GM18861 (cell line): ENCODE measurements around the gene MOB3B.

Experiments
- ATAC-seq: cut with Tn5 transposase; IDR thresholded peaks from one replicate; pipeline ENCODE4 v1.9.1; 2021; ENCODE audit not compliant: unreplicated experiment

The MOB3B gene

GRCh38 chr9:27344776-27345175 is 184.8 kb downstream of the MOB3B start:
- ATAC-seq: no peak

- no peak for ATAC-seq
Observed at GRCh38 chr9:27341545-27342294, 187.9 kb downstream of the MOB3B start.

- no peak for ATAC-seq
Observed at GRCh38 chr9:27340961-27341511, 188.6 kb downstream of the MOB3B start.

GRCh38 chr9:27340285-27340674 is 189.3 kb downstream of the MOB3B start:
- no peak for ATAC-seq

- no peak for ATAC-seq
Observed at GRCh38 chr9:27339661-27340284, 189.8 kb downstream of the MOB3B start.

GRCh38 chr9:27338527-27338903 is 191.1 kb downstream of the MOB3B start:
- ATAC-seq: no peak

GRCh38 chr9:27337833-27338526 is 191.6 kb downstream of the MOB3B start:
- ATAC-seq: no peak

GRCh38 chr9:27337236-27337635 is 192.4 kb downstream of the MOB3B start:
- no peak for ATAC-seq

- no peak for ATAC-seq
Observed at GRCh38 chr9:27336829-27337228, 192.8 kb downstream of the MOB3B start.

- ATAC-seq: no peak
Observed at GRCh38 chr9:27336126-27336525, 193.5 kb downstream of the MOB3B start.

- no peak for ATAC-seq
Observed at GRCh38 chr9:27335075-27335474, 194.5 kb downstream of the MOB3B start.

- ATAC-seq: peak; percentile 93
Observed at GRCh38 chr9:27333241-27334052, 196.2 kb downstream of the MOB3B start.

- ATAC-seq: no peak
Observed at GRCh38 chr9:27331393-27331792, 198.2 kb downstream of the MOB3B start.

- ATAC-seq: no peak
Observed at GRCh38 chr9:27329291-27329690, 200.3 kb downstream of the MOB3B start.

GRCh38 chr9:27328483-27328882 is 201.1 kb downstream of the MOB3B start:
- ATAC-seq: no peak

GRCh38 chr9:27311184-27311583 is 218.4 kb downstream of the MOB3B start:
- no peak for ATAC-seq

GRCh38 chr9:27310582-27310981 is 219.0 kb downstream of the MOB3B start:
- no peak for ATAC-seq

GRCh38 chr9:27308691-27309390 is 220.8 kb downstream of the MOB3B start:
- no peak for ATAC-seq

- no peak for ATAC-seq
Observed at GRCh38 chr9:27304521-27304920, 225.1 kb downstream of the MOB3B start.

GRCh38 chr9:27303219-27303618 is 226.4 kb downstream of the MOB3B start:
- ATAC-seq: no peak
